K562 (cell line): Measurements from ENCODE around the gene HIRIP3. TPM values are rescaled to one million over a fixed set of nuclear protein-coding genes. Genes with fewer than 3 reads are reported as not detected.

Experiments
- E2F3 ChIP-seq: fragments of 250-450 bp; sonication (Bioruptor Pico); IDR thresholded peaks from 2 replicates; pipeline ENCODE4 v1.4.0; 2020; ENCODE audit warnings: mild to moderate bottlenecking
- FIP1L1 ChIP-seq: fragments of 200-400 bp; formaldehyde crosslinking; IDR thresholded peaks from 2 replicates; pipeline ENCODE4 v1.6.1; 2018; ENCODE audit warnings: mild to moderate bottlenecking, low read depth, low read length; ENCODE audit not compliant: poor library complexity, severe bottlenecking
- KDM1A ChIP-seq, 2 experiments: fragments of 450-650 bp; IDR thresholded peaks; 2 replicates each; pipeline ENCODE4 v1.6.1; 2016; ENCODE audit warnings: mild to moderate bottlenecking in 2 of 2
- MAZ ChIP-seq, 2 experiments: fragments of 450-650 bp in 1 of 2; sonication (generic) in 1 of 2; formaldehyde crosslinking; IDR thresholded peaks in 1 of 2; conservative IDR thresholded peaks in 1 of 2; 2 replicates each; pipeline versions ENCODE4 v1.4.0 to v1.5.0; 2020; ENCODE audit warnings: mild to moderate bottlenecking in 1 of 2, missing genetic modification reagents in 1 of 2
- MYC ChIP-seq, 2 experiments: fragments of 250-450 bp in 1 of 2; sonication (Bioruptor Pico) in 1 of 2; IDR thresholded peaks; 2 replicates each; pipeline versions ENCODE4 v1.5.1 to v1.6.1; 2012 to 2021; ENCODE audit warnings: low read depth in 2 of 2, borderline replicate concordance in 1 of 2, improper control_type of control experiment in 1 of 2, low read length in 1 of 2, mild to moderate bottlenecking in 1 of 2, moderate library complexity in 1 of 2
- NFIC ChIP-seq: fragments of 450-650 bp; IDR thresholded peaks from 2 replicates; pipeline ENCODE4 v1.6.1; 2017; ENCODE audit warnings: mild to moderate bottlenecking, inconsistent platforms
- NKRF ChIP-seq: fragments of 450-650 bp; IDR thresholded peaks from 2 replicates; pipeline ENCODE4 v1.6.1; 2016; ENCODE audit warnings: borderline replicate concordance
- PHF8 ChIP-seq: fragments of 200-600 bp; sonication (generic); IDR thresholded peaks from 2 replicates; pipeline ENCODE4 v1.6.1; 2012; ENCODE audit warnings: mixed run types, mild to moderate bottlenecking, inconsistent platforms, low read length, moderate library complexity, borderline replicate concordance
- POLR2G ChIP-seq: fragments of 200-400 bp; formaldehyde crosslinking; IDR thresholded peaks from 2 replicates; pipeline ENCODE4 v1.6.1; 2017; ENCODE audit warnings: low read depth, mild to moderate bottlenecking, antibody characterized with exemption, low read length, moderate library complexity
- PRPF4 ChIP-seq: fragments of 200-400 bp; formaldehyde crosslinking; IDR thresholded peaks from one replicate; pipeline ENCODE4 v1.6.1; 2017; ENCODE audit warnings: low read length, low read depth, mild to moderate bottlenecking; ENCODE audit not compliant: insufficient read depth, poor library complexity, severe bottlenecking
- TAL1 ChIP-seq: fragments of 450-650 bp; IDR thresholded peaks from 2 replicates; pipeline ENCODE4 v1.6.1; 2016; ENCODE audit warnings: mild to moderate bottlenecking
- TCF7L2 ChIP-seq: fragments of 150-350 bp; IDR thresholded peaks from 2 replicates; pipeline ENCODE4 v1.6.1; 2016; ENCODE audit warnings: low read depth, mild to moderate bottlenecking, low read length, moderate library complexity
- TEAD2 ChIP-seq: fragments of 450-650 bp; IDR thresholded peaks from 2 replicates; pipeline ENCODE4 v1.6.1; 2016; ENCODE audit warnings: missing genetic modification characterization, control low read depth, missing compliant biosample characterization
- TRIM28 ChIP-seq: fragments of 450-650 bp; IDR thresholded peaks from 2 replicates; pipeline ENCODE4 v1.6.1; 2017
- USF2 ChIP-seq: sonication (generic); formaldehyde crosslinking; IDR thresholded peaks from 2 replicates; pipeline ENCODE4 v1.5.0; 2020; ENCODE audit warnings: missing genetic modification reagents
- ZBTB7A ChIP-seq: IDR thresholded peaks from 2 replicates; pipeline ENCODE4 v1.6.1; 2011; ENCODE audit warnings: low read depth, mild to moderate bottlenecking, low read length, moderate library complexity, borderline replicate concordance; ENCODE audit not compliant: control insufficient read depth
- ZNF583 ChIP-seq: fragments of 250-450 bp; sonication (Bioruptor Pico); IDR thresholded peaks from 2 replicates; pipeline ENCODE4 v1.4.0; 2020
- polyA plus RNA-seq, 8 experiments: library from polyadenylated mRNA; depleted of rRNA in 4 of 8; stranded (reverse) in 5 of 8; unstranded in 3 of 8; fragments of >200 nt; fragmentation: Nextera tagmentation in 2 of 8; fragmentation: Illumina TruSeq in 1 of 8; extraction: Ambion mirVana in 2 of 8; extraction: Trizol in 1 of 8; gene quantifications; 2 replicates each; pipeline versions ENCODE4 v1.2.1 to v1.2.3, GENCODE V29; 2011 to 2014; ENCODE audit warnings: inconsistent platforms in 1 of 8, missing spikeins in 1 of 8
- total RNA-seq, 7 experiments: library from RNA; depleted of rRNA in 6 of 7; stranded (reverse); fragments of >200 nt in 6 of 7; fragmentation: Illumina TruSeq in 2 of 7; extraction: Trizol in 2 of 7; gene quantifications; 2 replicates each; pipeline versions ENCODE4 v1.2.1 to v1.2.3, GENCODE V29; 2011 to 2021; ENCODE audit warnings: low replicate concordance in 1 of 7
- TF ChIP-seq, protein P1 (sequence below), 3 experiments: IDR thresholded peaks in 2 of 3; conservative IDR thresholded peaks in 1 of 3; 2 replicates each; pipeline ENCODE4 v1.5.1; 2011 to 2012; ENCODE audit warnings: low read length in 3 of 3, mild to moderate bottlenecking in 3 of 3, control low read depth in 2 of 3, improper control_type of control experiment in 1 of 3, inconsistent platforms in 1 of 3, low read depth in 1 of 3, mixed read lengths in 1 of 3, moderate library complexity in 1 of 3; ENCODE audit not compliant: insufficient read depth in 2 of 3
- TF ChIP-seq, protein P2 (sequence below): sonication (generic); formaldehyde crosslinking; IDR thresholded peaks from 2 replicates; pipeline ENCODE4 v1.8.0; 2023; ENCODE audit warnings: mild to moderate bottlenecking, missing genetic modification reagents
- TF ChIP-seq, protein P3 (sequence below): sonication (generic); formaldehyde crosslinking; IDR thresholded peaks from 2 replicates; pipeline ENCODE4 v1.8.0; 2022; ENCODE audit warnings: missing genetic modification reagents, mild to moderate bottlenecking, borderline replicate concordance

Gene HIRIP3
- total and polyA plus RNA-seq, 9 of the 15 experiments (the other 6 are each of a cell fraction or from before 2014, with no cell fraction given): 3.3 to 38.2 (median 18.2) TPM

DNA sequence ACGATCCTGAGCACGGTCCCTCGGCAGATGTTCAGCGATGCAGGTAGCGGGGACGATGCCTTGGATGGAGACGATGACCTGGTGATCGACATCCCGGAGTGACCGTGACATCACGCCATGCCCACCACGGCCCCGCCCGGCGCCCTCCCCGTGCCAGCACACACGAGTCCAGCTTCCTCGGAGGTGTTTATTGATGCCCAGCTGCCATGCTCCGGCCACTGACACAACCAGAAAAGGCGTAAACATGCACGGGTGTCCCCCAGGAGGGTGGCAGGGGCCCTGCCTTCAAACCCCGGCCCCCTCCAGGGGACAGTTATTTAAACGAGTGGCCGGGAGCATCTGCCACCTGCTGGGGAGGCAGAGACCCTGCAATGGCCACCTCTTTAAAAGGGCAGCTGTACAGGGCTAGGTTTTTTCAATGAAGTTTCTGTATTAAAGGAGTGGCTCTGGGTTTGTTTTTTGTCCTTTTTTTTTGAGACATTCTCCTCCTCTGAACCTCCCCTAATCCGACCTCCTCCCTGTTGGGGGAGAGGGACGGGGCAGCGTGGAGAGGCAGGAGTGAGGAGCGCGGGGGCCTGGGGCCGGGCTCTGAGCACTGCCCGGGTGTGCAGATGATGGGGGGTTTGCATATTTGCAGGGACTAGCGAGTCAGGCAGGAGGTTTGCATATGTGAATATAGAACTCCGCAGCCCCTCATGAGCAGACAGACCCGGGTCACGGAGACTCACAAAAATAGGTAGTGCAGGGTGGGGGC, 10.1 kb upstream of the HIRIP3 start (continued):
- TF ChIP-seq, protein P1, sequence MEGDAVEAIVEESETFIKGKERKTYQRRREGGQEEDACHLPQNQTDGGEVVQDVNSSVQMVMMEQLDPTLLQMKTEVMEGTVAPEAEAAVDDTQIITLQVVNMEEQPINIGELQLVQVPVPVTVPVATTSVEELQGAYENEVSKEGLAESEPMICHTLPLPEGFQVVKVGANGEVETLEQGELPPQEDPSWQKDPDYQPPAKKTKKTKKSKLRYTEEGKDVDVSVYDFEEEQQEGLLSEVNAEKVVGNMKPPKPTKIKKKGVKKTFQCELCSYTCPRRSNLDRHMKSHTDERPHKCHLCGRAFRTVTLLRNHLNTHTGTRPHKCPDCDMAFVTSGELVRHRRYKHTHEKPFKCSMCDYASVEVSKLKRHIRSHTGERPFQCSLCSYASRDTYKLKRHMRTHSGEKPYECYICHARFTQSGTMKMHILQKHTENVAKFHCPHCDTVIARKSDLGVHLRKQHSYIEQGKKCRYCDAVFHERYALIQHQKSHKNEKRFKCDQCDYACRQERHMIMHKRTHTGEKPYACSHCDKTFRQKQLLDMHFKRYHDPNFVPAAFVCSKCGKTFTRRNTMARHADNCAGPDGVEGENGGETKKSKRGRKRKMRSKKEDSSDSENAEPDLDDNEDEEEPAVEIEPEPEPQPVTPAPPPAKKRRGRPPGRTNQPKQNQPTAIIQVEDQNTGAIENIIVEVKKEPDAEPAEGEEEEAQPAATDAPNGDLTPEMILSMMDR (IDR thresholded peaks at IDR 0.05 in 2 of 3, conservative IDR thresholded peaks at IDR 0.05 in 1 of 3; ENCODE audit: insufficient read depth in 2 of 3, low read depth in 1 of 3, low read length in 3 of 3): peak; percentile 88
- TF ChIP-seq, protein P2, sequence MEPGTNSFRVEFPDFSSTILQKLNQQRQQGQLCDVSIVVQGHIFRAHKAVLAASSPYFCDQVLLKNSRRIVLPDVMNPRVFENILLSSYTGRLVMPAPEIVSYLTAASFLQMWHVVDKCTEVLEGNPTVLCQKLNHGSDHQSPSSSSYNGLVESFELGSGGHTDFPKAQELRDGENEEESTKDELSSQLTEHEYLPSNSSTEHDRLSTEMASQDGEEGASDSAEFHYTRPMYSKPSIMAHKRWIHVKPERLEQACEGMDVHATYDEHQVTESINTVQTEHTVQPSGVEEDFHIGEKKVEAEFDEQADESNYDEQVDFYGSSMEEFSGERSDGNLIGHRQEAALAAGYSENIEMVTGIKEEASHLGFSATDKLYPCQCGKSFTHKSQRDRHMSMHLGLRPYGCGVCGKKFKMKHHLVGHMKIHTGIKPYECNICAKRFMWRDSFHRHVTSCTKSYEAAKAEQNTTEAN (CRISPR knock-in tag): no peak
- TF ChIP-seq, protein P3, sequence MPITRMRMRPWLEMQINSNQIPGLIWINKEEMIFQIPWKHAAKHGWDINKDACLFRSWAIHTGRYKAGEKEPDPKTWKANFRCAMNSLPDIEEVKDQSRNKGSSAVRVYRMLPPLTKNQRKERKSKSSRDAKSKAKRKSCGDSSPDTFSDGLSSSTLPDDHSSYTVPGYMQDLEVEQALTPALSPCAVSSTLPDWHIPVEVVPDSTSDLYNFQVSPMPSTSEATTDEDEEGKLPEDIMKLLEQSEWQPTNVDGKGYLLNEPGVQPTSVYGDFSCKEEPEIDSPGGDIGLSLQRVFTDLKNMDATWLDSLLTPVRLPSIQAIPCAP (CRISPR knock-in tag): no peak
- TF ChIP-seq KDM1A (IDR thresholded peaks at IDR 0.05): no peak
- no peak for TF ChIP-seq NKRF
- no peak for TF ChIP-seq TAL1
- TF ChIP-seq MAZ (CRISPR knock-in tag; conservative IDR thresholded peaks at IDR 0.05 in 1 of 2, IDR thresholded peaks at IDR 0.05 in 1 of 2): peak; percentile 35 to 69; a peak in 1 of 4 replicates
- no peak for TF ChIP-seq PHF8
- no peak for TF ChIP-seq MYC (IDR thresholded peaks at IDR 0.05; ENCODE audit: low read depth, low read length)
- TF ChIP-seq MYC (CRISPR knock-in tag; IDR thresholded peaks at IDR 0.05; ENCODE audit: borderline replicate concordance, low read depth): no peak
- TF ChIP-seq TEAD2 (tag): no peak
- no peak for TF ChIP-seq FIP1L1
- TF ChIP-seq NFIC: no peak
- no peak for TF ChIP-seq TCF7L2
- TF ChIP-seq POLR2G: peak; percentile 34
- TF ChIP-seq PRPF4: no peak
- TF ChIP-seq TRIM28: no peak
- TF ChIP-seq E2F3 (CRISPR knock-in tag): no peak
- peak; percentile 47; the same call in 1 of the 2 replicates for TF ChIP-seq ZBTB7A
- no peak for TF ChIP-seq ZNF583
- no peak for TF ChIP-seq USF2
